IMR-90 (cell line): Measurements from ENCODE around the gene HOXD13. TPM values are rescaled to one million over a fixed set of nuclear protein-coding genes. Genes with fewer than 3 reads are reported as not detected.

Source experiments
- CEBPB ChIP-seq: IDR thresholded peaks from 2 replicates; pipeline ENCODE4 v1.6.1; 2012; ENCODE audit warnings: low read depth, low read length, improper control_type of control experiment
- CHD1 ChIP-seq: IDR thresholded peaks from 2 replicates; pipeline ENCODE4 v1.6.1; 2012; ENCODE audit warnings: low read depth, low read length, improper control_type of control experiment
- ELK1 ChIP-seq: fragments of 150-350 bp; IDR thresholded peaks from 2 replicates; pipeline ENCODE4 v1.6.1; 2016; ENCODE audit warnings: low read depth, mild to moderate bottlenecking, low read length, moderate library complexity, borderline replicate concordance
- FOS ChIP-seq: fragments of 150-350 bp; IDR thresholded peaks from 2 replicates; pipeline ENCODE4 v1.6.1; 2016; ENCODE audit warnings: low read depth, low read length
- MAZ ChIP-seq: IDR thresholded peaks from 2 replicates; pipeline ENCODE4 v1.6.1; 2012; ENCODE audit warnings: low read depth, mild to moderate bottlenecking, low read length, improper control_type of control experiment, moderate library complexity, borderline replicate concordance
- polyA plus RNA-seq, 3 experiments: library from polyadenylated mRNA; depleted of rRNA; stranded (reverse); fragments of >200 nt; gene quantifications; 2 replicates each; pipeline ENCODE4 v1.2.3, GENCODE V29; 2012; ENCODE audit warnings: low replicate concordance in 1 of 3
- total RNA-seq: library from RNA; depleted of rRNA; stranded (reverse); fragments of >200 nt; gene quantifications from 2 replicates; pipeline ENCODE4 v1.2.3, GENCODE V29; 2012

HOXD13 gene
- total and polyA plus RNA-seq, 2 of the 4 experiments (the other 2 are of a cell fraction) = not detected

GRCh38 chr2:176079831-176080539 is 12.5 kb upstream of the HOXD13 start (continued):
- no peak for TF ChIP-seq ELK1
- no peak for TF ChIP-seq CHD1
- TF ChIP-seq CEBPB = no peak
- TF ChIP-seq FOS = no peak
- no peak for TF ChIP-seq MAZ
